Peyer's patch (tissue), 4 donors: ENCODE data around the gene SLC19A3.

ENCODE experiments used
- POLR2A ChIP-seq, 2 donors: fragments of 450-650 bp; IDR thresholded peaks; one replicate each; pipeline ENCODE4 v1.5.1; 2017; ENCODE audit warnings: antibody characterized with exemption in 2 of 2, mild to moderate bottlenecking in 2 of 2, moderate library complexity in 2 of 2
- TF ChIP-seq, protein P1 (sequence below), 6 experiments: fragments of 450-650 bp in 4 of 6; fragments of 200-600 bp in 2 of 6; sonication (generic) in 1 of 6; IDR thresholded peaks; one replicate each; pipeline ENCODE4 v1.5.1; 2017 to 2019; ENCODE audit warnings: antibody characterized with exemption in 6 of 6, mild to moderate bottlenecking in 3 of 6, moderate library complexity in 1 of 6

DNA sequence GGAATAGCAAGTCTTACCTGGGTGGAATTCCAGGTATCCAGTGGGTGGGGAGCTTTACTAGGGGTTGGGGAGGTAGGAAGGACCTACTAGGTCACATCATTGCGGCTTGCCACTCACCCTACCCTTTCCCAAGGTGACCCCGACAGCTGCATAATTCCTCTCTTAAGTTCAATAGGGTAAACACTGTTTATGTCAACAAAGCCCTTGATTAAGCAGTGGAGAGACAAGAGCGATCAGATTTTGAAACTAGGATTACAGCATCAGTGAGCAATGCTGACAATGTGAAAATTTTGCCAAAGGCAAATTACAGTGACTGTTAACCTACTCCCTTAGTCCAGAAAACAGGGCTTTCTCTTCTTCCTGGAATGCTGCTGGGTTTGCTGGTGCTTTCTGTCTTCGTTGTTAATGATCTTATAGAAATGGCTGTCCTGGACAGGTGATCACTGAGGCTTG lies 14.5 kb downstream of the SLC19A3 start:
- TF ChIP-seq, protein P1, sequence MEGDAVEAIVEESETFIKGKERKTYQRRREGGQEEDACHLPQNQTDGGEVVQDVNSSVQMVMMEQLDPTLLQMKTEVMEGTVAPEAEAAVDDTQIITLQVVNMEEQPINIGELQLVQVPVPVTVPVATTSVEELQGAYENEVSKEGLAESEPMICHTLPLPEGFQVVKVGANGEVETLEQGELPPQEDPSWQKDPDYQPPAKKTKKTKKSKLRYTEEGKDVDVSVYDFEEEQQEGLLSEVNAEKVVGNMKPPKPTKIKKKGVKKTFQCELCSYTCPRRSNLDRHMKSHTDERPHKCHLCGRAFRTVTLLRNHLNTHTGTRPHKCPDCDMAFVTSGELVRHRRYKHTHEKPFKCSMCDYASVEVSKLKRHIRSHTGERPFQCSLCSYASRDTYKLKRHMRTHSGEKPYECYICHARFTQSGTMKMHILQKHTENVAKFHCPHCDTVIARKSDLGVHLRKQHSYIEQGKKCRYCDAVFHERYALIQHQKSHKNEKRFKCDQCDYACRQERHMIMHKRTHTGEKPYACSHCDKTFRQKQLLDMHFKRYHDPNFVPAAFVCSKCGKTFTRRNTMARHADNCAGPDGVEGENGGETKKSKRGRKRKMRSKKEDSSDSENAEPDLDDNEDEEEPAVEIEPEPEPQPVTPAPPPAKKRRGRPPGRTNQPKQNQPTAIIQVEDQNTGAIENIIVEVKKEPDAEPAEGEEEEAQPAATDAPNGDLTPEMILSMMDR (IDR thresholded peaks at IDR 0.05): no peak
- no peak for TF ChIP-seq POLR2A (IDR thresholded peaks at IDR 0.05)
